Left cardiac atrium (tissue), 4 donors: ENCODE data around the gene TRPM3. TPM values are rescaled to one million over a fixed set of nuclear protein-coding genes. Genes with fewer than 3 reads are reported as not detected.

ENCODE experiments used
- ATAC-seq, 2 donors: fragments of 200-7000 bp; cut with Tn5 transposase; one replicate each; pipeline ENCODE4 v1.9.1; 2020; ENCODE audit warnings: mild to moderate bottlenecking in 2 of 2, moderate library complexity in 2 of 2
- DNase-seq: peaks from one replicate; pipeline ENCODE4 v3.0.0-alpha.2; 2020
- intact Hi-C, 2 donors: fragments of 100-400 bp; cut with DNase I; formaldehyde crosslinking; loops; one replicate each; pipeline versions ENCODE4 v1.14.1 to v1.15.1; 2022 to 2023
- total RNA-seq, 2 donors: library from RNA; stranded (reverse); fragmentation: NEBNext Ultra II Directional; extraction: Animal tissue kit (Norgen Biotek cat#: 25700); gene quantifications; one replicate each; pipeline ENCODE4 v1.2.1, GENCODE V29; 2021
- donor health status: DM: no; HTN: yes; CAD: no.
- donor health status: DM: no; HTN: yes; CAD: no; lungs with severe emphysema.
- donor health status: DM: yes; HTN: yes; CAD: no.
- donor health status: Dilated cardiomyopathy.

TRPM3 gene
- total RNA-seq, 2 donors from 2014 or later = 0.71 to 1.2 TPM

DNA sequence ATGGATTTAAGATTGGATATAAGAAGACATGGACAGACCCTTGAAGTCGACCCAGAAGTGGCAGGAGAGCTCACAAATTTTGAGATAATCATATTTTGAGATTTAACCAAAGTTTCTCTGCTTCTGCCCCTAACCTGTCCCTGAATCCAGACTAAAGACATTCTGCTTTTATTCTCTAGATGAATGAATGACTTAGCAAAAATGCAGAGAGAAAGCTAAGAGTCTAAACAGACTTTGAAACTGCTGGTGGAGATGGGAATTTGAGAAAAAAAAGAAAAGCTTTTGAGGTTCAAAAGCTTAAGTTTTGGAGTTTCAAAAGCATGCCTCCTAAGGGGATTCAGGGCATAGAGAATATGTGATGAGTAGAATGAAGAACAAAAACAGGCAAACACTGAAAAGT is 621.8 kb downstream of the TRPM3 start:
- intact Hi-C loops = loop anchor here in 1 of 2 donors (10.0 kb wide), 1 partner anchor 75 kb away; no protein-coding TSS in a partner anchor
- no peak for ATAC-seq
- no peak for DNase-seq

DNA sequence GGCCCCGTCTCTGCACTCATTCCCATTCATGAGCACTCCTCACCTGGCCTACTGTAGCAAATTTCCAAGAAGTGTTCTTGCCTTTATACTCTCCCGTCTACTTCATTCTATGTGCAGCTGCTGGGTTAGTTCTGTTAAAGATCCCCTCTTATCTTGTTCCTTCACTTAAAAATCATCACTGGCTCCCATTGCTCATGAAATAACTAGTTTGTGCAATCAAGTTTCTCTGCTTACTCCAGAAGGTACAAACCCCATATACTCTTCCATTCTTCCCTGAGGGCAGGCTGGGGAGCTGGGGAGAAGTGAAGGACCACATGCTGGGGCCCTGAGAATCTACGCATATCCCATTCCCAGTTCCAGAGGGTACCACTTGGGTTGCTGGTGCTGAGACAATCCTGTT is 622.6 kb downstream of the TRPM3 start:
- intact Hi-C loops = loop anchor here in 1 of 2 donors (10.0 kb wide), 1 partner anchor 76 kb away; no protein-coding TSS in a partner anchor
- DNase-seq = no peak
- ATAC-seq = no peak

DNA sequence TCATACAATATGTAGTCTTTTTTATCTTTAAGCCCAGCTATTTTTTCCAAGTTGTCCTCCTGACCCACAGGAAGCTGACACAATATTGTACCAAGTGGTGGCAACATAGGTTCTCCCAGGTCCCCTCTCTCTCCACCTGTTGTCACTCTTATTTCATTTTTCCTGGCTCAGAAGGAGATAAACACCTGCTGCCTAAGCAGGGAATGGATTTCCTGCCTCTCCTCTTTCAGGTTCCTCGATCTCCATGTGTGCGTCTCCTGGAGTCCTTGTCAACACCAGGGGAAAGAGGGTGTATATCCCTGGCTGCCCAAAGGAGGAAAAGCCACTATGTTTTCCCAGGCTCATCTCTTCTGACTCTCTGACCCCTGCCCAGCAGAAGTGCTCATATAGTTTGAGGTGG is 625.2 kb downstream of the TRPM3 start:
- ATAC-seq (no peak), DNase-seq (no peak)
- intact Hi-C loops = loop anchor here in 1 of 2 donors (10.0 kb wide), 1 partner anchor 79 kb away; no protein-coding TSS in a partner anchor

DNA sequence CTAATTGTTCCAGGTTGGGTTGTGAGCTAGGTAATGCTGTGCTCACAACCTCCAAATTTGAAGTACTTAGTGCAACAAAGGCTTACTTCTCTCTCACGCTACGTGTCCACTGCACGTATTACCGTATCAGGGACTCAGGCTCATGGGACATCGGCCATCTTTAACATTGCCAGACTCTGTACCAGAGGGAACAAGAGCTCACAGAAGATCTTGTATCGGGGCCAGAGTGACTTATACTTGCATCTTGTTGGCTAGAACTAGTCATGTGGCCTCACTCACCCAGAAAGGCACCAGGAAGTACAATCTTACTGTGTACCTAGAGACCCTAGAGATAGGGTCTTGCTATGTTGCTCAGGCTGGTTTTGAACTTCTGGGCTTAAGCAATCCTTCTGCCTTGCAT is 625.9 kb downstream of the TRPM3 start:
- intact Hi-C loops = loop anchor here in 1 of 2 donors (10.0 kb wide), 1 partner anchor 79 kb away; no protein-coding TSS in a partner anchor
- peak; percentile 21 to 35 for ATAC-seq
- no peak for DNase-seq

DNA sequence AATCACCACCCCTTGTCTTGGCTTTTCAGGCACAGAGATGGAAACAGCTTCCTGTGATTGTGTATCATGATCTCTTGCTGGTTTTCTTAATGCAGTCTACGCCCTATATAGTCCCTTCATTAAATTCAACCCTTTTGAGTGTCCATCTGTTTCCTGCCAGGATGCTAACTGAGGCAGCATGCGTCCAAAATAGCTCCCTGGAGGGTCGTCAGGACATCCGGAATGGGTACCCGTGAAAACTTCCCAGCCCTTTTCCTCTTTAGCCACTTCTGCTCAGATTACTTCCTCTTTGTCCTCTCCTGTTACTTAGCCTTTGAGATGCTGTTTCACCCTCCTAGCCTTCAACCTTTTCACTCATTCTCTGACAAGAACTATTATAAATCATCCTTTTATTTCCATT is 627.2 kb downstream of the TRPM3 start:
- intact Hi-C loops = loop anchor here (5.0 to 10.0 kb wide), 2 partner anchors 81 to 83 kb away; no protein-coding TSS in a partner anchor
- DNase-seq = no peak

DNA sequence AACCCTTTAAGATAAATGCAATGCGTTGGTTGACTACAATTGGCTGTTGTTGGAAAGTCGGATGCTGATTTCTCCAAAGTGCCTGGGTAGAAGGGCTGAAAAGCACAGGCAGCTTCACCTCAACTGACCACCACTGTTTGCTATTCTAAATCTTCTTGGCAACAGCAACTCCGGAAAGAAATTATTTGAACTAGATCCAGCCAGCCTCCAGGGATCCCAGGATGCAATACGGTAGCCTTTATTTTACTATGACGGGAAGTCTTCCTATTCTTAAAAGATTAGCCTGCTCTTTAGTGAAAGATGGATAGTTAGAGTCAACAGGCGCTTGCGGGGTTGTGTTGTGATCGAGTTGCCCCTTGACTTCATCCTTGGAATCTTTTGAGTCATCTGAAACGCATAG is 628.4 kb downstream of the TRPM3 start:
- intact Hi-C loops = loop anchor here (5.0 to 10.0 kb wide), 2 partner anchors 82 to 84 kb away; no protein-coding TSS in a partner anchor
- ATAC-seq = peak; percentile 5 to 25
- DNase-seq = no peak

More for the DNA sequence above, 627.2 kb downstream of the TRPM3 start:
- ATAC-seq = peak; percentile 31 to 33

DNA sequence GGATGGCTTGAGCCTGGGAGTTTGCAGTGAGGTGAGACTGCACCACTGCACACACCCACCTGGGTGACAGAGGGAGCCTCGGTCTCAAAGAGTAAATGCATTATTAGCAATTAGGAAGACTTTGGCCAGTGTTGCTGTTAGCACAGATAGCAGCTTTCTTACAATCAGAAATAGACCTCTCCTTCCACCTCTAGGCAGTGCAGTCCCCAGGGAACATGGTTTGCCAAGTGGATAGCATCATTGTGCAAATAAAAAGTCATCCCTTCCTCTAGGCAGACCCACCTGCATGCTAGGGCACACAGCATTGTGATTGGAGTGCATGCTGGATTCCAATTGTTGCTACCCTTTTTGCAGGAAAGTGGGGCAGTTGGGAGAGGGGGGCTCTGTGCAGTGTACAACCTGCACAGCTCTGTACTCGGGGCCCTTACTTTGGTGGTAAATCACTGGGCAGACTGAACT is 629.1 kb downstream of the TRPM3 start:
- ATAC-seq (no peak), DNase-seq (no peak)
- intact Hi-C loops = loop anchor here (5.0 to 10.0 kb wide), 2 partner anchors 82 to 85 kb away; no protein-coding TSS in a partner anchor

DNA sequence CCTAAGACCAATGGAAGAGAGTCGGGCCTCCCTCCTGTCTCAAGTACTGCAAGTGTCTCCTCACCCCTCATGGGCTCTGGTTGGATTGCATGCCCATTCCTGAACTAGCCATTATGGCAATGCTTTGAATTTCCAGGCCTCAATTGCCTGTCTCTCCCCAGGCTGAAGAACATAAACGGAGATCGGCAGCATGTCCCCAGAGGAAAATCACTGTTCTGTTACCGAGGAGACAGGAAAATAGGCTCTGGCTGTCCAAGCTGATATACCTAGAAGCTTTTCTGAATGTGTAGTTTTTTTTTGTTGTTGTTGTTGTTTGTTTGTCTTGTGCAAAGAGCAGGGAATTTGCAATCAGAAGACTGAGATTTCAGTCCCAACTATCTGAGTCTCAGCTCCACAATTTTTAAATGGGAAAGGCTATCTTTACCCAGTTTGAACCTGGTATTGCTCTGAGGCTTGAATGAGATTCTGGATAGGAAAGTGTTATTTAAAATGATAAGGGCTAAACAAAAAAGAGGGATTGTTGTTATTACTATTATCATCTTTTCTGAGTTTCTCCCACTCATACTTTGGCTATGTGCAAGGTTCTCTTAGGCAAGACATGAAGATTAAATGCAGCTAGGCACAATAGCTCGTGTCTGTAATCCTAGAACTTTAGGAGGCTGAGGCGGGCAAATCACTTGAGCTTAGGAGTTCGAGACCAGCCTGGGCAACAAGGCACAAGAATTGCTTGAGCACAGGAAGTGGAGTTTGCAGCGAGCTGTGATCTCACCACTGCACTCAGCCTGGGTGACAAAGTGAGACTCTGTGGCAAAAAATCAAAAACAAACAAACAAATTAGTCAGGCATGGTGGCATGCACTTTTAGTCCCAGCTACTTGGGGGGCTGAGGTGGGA is 629.7 kb downstream of the TRPM3 start:
- DNase-seq (no peak), ATAC-seq (no peak)
- intact Hi-C loops = loop anchor here (5.0 to 10.0 kb wide), 2 partner anchors 83 to 86 kb away; no protein-coding TSS in a partner anchor

DNA sequence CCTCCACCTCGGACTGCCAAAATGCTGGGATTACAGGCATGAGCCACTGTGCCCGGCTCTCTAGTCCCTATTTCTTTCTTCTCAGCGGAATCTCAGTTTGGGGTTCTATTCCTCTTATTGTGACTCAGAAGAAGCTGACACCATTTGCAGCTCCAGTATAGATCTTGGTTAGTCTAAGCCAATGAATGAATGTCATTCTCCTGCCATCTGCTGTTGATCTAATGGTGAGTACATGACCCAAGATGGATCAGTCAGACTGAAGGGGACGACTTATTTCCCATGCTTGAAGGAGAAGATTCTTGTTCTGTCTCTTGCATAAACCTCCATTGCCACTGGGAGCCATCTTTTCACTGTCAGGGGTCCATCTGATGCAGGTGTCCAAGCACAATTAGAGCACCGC is 630.9 kb downstream of the TRPM3 start:
- DNase-seq = no peak
- ATAC-seq = no peak
- intact Hi-C loops = loop anchor here (5.0 to 10.0 kb wide), 2 partner anchors 84 to 87 kb away; no protein-coding TSS in a partner anchor

DNA sequence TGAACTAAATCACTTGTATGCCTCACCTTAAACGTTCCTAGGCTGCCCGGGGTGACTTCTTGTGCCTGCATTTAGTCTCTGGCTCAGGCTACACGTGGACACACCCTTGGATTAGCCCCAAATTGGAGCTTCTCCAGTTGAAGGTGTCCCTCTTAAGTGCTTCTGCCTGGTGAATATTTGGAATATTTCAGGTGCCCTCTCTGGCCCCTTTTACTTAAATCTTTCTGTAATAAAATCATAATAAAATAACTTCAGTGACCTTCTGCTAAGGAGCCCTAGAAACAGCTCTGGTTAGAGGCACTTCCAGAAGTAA is 632.7 kb downstream of the TRPM3 start:
- ATAC-seq = no peak
- intact Hi-C loops = loop anchor here (5.0 to 10.0 kb wide), 2 partner anchors 99 to 134 kb away; no protein-coding TSS in a partner anchor
- DNase-seq = no peak

DNA sequence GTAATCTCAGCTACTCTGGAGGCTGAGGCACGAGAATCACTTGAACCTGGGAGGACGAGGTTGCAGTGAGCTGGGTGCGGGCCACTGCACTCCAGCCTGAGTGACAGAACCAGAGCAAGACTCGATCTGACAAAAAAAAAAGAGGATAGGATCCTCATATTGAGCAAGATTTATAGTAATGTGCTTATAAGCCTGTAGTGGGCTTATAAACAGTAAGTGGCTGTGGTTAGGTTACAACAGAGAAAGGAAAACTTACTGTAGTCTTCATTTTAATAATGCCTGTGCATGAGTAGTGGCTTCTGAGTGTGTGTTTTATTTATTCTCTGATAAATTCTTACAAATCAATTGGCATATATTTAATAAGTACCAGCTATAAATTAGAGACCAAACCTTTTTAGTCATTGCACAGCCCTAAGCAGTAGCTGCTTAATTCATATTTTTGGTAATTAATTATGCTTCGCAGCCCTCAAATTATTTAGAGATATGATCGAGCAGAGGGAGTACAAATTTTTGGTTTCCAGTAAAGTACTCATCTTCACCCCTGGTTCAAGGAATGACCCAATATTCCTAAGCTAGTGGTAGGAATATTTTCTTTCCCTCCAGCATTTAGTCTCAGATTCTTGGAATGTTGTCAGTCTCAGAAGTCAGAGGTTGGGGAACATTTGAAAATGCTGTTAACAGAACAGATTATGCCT is 633.2 kb downstream of the TRPM3 start:
- no peak for ATAC-seq
- DNase-seq = no peak
- intact Hi-C loops = loop anchor here (5.0 to 10.0 kb wide), 2 partner anchors 99 to 133 kb away; no protein-coding TSS in a partner anchor

DNA sequence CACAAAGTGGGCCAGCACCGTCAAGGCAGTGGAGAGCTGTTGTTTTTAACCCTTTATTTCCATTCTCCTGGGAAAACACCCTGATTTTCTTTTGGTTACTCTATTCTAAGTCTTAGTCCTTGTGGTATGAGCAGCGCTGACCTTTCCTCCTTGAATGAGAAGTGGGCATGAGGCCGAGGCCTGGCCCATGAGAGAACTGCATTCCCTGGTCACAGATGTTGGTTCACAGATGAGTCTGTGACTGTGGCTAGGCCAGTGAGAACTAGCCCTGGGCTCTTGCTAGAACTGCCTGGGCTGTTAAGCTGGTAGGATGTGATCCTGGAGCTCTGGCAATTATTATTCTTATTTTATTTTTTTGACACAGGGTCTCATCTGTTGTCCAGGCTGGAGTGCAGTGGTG is 635.3 kb downstream of the TRPM3 start:
- DNase-seq (peak; percentile 50), ATAC-seq (peak; percentile 23 to 43)
- intact Hi-C loops = loop anchor here (5.0 to 10.0 kb wide), 2 partner anchors 101 to 131 kb away; no protein-coding TSS in a partner anchor

DNA sequence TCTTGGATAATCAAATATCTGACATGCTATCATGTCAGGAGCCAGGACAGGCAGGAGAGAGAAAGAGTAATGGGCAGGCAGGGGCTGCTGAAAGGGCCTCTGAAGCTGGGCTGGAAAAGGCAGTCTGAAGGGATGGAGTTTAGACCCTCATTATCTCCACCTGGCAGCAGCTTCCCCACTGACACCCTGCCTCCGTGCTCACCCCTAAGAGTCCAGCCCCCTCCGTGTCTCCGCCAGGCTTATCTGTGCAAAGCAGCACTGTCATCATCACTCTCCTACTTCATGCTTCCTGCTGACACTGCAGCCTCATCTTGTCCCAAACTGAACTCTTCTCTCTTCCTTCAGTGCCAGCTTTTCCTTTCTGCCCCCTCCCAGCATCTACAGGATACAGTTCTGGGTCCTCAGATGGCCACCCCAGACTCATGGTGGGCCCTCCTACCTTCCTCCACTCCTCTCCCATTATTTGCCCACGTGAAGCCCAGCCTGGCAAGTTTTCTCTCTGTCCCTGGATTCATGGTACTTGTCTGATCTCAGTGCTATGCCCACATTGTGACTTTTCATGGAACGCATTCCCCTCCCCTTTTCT is 636.1 kb downstream of the TRPM3 start:
- DNase-seq (peak; percentile 70), ATAC-seq (peak; percentile 64 to 79)
- intact Hi-C loops = loop anchor here (5.0 to 10.0 kb wide), 2 partner anchors 102 to 131 kb away; no protein-coding TSS in a partner anchor

DNA sequence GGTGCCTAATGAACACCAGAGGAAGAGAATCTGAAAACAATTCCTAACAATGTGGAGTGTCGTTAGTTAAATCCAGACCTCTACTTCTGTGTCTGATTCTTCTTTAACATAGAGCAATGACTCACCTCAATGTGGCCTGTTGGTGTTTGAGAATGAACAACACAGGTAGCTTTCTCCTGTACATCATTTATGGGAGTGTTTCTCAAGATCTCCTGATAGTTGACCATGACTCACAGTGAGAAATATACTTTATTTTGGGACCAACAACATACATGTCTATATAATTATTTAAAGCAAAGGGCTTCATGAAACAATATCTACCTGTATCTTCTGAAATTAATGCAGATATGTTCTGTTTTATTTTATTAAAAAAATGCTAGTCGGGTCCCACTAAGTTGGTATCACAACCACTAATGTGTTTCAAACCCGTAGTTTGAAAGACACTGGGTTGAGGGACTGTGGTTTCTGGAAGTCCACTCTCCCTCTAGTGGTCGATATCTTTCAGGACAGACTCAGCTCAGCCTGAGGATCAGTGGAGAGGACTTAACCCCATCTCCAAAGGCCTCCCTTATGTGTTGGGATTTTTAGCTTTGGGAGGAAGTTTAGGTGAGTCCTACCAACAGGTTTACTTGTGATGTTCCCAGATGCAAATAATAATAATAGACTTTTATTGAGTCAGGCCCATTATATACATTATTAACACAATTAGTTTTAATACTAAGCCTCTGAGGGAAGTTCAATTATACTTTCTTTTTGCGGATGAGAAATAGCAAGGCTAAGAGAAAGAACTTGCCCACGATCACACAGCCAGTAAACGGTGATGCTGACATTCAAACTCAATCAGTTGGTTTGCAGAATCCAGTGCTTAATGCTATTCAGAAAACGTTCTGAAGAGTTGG is 636.9 kb downstream of the TRPM3 start:
- DNase-seq (no peak), ATAC-seq (peak; percentile 67 to 75)
- intact Hi-C loops = loop anchor here (5.0 to 10.0 kb wide), 3 partner anchors 67 to 130 kb away; no protein-coding TSS in a partner anchor

DNA sequence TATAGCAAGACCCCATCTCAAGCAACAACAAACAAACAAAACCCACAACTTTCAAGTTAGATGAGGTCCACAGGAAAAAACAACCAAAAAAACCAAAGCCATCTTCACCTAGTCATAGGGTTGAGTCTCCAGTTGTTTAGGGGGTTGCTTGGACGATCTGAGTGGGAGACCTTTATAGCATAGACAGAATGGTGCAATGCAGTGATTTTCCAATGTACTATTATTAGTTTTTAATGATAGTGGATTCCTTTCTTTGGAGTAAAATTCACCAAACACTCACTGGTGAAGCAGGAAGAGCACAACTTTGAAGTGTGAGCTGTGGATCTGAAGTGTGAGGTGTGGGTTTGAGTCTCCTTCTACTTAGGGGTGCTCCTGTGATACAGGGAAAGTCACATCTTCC is 640.0 kb downstream of the TRPM3 start:
- no peak for DNase-seq
- intact Hi-C loops = loop anchor here (2.0 to 10.0 kb wide), 3 partner anchors 63 to 127 kb away; no protein-coding TSS in a partner anchor
- ATAC-seq = no peak

DNA sequence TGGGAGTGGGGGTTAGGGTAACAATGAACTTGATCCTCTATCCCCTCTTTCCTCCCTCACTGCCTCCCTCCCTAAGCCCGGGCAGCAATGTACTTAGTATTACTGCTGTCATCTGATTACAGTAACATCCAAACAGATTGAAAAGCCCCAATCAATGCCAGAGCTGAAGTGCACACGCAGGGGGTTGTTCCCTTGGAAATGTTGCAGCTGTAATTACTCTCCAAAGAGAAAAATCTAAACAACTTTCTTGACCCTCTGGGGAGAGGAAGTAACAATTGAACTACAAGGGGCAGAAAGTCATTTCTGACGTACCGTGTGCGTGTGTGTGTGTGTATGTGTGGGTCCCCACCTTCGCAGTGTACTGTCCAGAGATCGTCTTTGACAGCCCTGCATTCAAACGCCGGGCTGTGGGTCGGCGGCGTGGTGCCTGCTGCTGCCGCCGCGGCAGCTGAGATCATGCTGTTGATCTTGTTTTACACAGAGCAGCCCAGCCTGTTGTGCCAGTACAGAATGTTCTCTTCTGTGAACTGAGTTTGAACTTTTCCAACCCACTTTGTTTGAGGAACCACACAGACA is 640.9 kb downstream of the TRPM3 start:
- ATAC-seq (peak; percentile 82 to 90), DNase-seq (peak; percentile 94)
- intact Hi-C loops = loop anchor here (2.0 to 10.0 kb wide), 3 partner anchors 62 to 126 kb away; no protein-coding TSS in a partner anchor

DNA sequence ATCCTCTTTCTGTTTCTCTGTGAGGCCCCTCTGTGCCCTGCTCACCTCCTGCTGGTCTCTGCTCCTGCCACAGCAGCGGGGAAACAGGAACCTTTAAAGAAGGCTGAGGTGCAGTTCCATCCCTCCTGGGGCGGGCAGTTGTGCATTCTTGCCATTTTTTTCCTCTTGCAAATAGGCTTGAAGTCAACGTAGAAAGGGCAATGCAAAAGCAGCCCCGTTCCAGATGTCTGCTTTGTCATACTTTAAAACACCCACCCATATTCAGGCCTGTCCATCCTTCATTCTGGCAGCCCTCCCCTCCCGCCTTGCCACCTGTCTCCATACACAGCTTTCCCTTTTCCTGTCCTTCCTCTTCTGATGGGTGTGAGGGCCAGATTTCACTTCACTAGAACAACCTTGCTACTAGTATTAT is 641.5 kb downstream of the TRPM3 start:
- intact Hi-C loops = loop anchor here (2.0 to 10.0 kb wide), 4 partner anchors 61 to 125 kb away; no protein-coding TSS in a partner anchor
- peak; percentile 46 for DNase-seq
- peak; percentile 1 to 21 for ATAC-seq
